ENCODE results near the gene TNS1. TPM values are rescaled to one million over a fixed set of nuclear protein-coding genes. Genes with fewer than 3 reads are reported as not detected.

Gene TNS1
- total and polyA plus RNA-seq, 8 donors, result 139 to 327 (median 159) TPM

DNA sequence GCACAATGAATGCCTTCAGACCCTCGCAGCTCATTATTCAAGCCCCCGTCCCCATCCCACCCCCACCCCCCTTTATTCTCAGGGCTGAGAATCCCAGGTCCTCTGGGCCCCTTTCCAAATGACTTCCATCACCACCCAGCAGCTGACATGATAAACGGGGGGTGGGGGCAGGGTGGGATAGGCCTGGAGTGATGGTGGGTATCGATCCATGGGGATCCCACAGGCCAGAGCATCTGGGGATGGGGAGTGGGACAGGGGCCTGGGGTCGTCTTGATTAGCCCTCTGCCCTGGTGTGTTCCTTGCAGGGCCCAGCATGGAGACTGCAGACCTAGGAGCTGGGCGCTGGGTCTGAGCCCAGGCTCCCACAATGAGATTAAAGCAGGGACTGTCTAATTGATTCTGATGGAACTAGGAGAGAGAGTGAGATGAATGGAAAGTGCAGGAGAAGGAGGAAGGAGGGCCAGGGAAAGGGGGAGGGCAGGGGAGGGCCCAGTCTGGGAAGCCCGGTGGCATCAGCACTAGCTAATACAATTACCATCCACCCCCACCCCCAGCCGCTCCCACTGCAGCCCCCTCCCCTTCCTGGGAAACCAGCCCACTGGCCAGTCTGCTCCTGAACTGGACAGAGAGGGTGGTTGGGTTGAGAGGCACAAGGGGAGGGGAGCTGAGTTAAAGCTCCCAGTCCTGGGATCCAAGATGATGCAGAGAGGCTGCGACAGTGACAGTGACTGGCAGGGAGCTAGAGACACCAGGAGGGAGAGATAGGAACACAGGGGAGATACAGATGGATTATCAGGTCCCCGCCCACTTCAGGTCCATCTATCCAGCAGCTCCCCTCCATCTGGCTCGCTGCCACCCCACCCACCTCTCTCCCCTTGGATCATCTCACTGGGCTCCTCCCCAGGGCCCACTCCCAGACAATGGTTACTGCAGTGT is 13.1 kb upstream of the TNS1 start:
- ATAC-seq (no peak), DNase-seq (no peak)
- no peaks in the 10 kb centered on the region for H3K9me3 ChIP-seq
- H3K4me1 ChIP-seq, result peaks cover 2 to 14% of the 10 kb centered on the region in 2 donors
- H3K27me3 ChIP-seq, result peaks cover 0 to 12% of the 10 kb centered on the region in 2 donors
- H3K36me3 ChIP-seq, result no peaks in the 10 kb centered on the region
- H3K27ac ChIP-seq, result no peak overlapping the region
- intact Hi-C loops (cut with DNase I), result no loop called here
- H3K4me3 ChIP-seq, result no peak overlapping the region
- TF ChIP-seq CTCF (IDR thresholded peaks at IDR 0.05), result no peak

DNA sequence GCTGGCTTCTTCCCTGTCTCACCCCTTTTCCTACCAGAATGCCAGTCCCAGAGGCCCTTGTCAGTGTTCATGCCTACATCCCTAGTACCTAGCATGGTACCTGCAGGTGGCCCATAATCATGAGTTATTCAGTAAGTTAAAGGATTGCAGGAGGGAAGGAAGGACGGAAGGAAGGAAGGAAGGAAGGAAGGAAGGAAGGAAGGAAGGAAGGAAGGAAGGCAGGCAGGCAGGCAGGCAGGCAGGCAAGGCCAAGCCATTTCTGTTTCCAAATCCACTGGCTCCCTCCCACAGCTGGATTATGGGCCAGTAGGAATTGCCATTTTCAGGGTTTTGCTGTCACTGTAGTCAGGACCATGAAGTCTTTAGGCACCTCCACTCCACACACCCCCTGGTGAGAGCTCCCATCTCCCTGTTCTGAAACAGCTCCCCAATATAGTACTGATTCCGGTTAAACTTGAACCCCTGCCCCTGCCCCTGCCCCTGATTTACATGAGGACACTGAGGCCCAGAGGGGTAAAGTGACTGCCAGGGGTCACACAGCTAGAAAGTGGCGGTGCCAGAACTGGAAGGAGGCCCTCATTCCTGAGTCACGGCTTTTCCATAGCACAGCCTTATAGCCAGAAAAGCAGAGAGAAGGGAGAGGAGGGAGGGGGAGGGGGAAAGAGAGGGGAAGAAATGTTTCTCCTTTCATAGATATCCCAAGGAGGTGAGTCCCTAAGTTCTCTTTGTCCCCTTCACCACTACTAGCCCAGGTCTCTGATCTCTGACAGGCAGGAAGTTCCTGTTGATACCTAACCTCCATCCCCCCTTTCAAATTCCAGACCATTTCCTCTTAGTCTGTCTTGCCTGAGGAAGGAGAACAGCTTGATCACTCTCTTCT is 12.2 kb upstream of the TNS1 start:
- TF ChIP-seq CTCF (IDR thresholded peaks at IDR 0.05), result no peak
- H3K27ac ChIP-seq, result no peak overlapping the region
- intact Hi-C loops (cut with DNase I), result no loop called here
- no peak overlapping the region for H3K4me3 ChIP-seq
- DNase-seq, result no peak
- H3K9me3 ChIP-seq, result no peaks in the 10 kb centered on the region
- H3K4me1 ChIP-seq, result peaks cover 2 to 21% of the 10 kb centered on the region in 2 donors
- no peaks in the 10 kb centered on the region for H3K36me3 ChIP-seq
- H3K27me3 ChIP-seq, result peaks cover 0 to 21% of the 10 kb centered on the region in 2 donors
- ATAC-seq, result no peak

DNA sequence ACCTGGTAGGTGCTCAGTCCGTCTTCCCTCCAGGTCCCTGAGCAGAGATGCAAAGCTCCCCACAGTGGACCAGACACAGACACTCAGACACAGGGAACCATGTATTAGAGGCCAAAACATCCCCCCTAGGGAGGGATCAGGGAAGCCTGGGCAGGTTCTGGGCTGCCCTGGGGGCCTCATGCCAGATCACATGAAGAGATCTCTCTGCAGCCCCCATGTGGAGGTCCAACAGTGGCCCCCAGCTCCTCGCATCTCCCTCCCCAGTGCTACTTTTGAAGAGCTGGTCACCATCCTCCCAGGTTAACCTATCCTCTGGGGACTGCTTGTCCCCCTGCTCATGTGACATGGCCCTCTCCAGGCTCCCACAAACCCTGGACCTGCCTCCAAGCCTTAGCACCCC is 10.5 kb upstream of the TNS1 start:
- DNase-seq (peak in 1 of 4 donors; percentile 26), ATAC-seq (no peak)
- intact Hi-C loops (cut with DNase I), result no loop called here
- Histone ChIP-seq H3K27ac (no peak overlapping the region), H3K36me3 (no peaks in the 10 kb centered on the region), H3K4me3 (no peak overlapping the region), H3K9me3 (no peaks in the 10 kb centered on the region), H3K27me3 (peaks cover 0 to 35% of the 10 kb centered on the region in 2 donors), H3K4me1 (peaks cover 2 to 19% of the 10 kb centered on the region in 2 donors)
- no peak for TF ChIP-seq CTCF (IDR thresholded peaks at IDR 0.05)

- Histone ChIP-seq H3K9me3 (no peaks in the 10 kb centered on the region), H3K27me3 (peaks cover 0 to 35% of the 10 kb centered on the region in 2 donors), H3K4me3 (no peak overlapping the region), H3K4me1 (peaks cover 0 to 19% of the 10 kb centered on the region in 2 donors), H3K27ac (no peak overlapping the region), H3K36me3 (no peaks in the 10 kb centered on the region)
- intact Hi-C loops (cut with DNase I), result no loop called here
- peak in 1 of 4 donors; percentile 10 for DNase-seq
- no peak for ATAC-seq
- no peak for TF ChIP-seq CTCF (IDR thresholded peaks at IDR 0.05)
Measured at GRCh38 chr2:218012284-218012683, 9.5 kb upstream of the TNS1 start.

GRCh38 chr2:218011653-218012040 is 8.9 kb upstream of the TNS1 start:
- no peak for TF ChIP-seq CTCF (IDR thresholded peaks at IDR 0.05)
- Histone ChIP-seq H3K9me3 (no peaks in the 10 kb centered on the region), H3K27ac (no peak overlapping the region), H3K4me3 (no peak overlapping the region), H3K36me3 (no peaks in the 10 kb centered on the region), H3K27me3 (peaks cover 0 to 35% of the 10 kb centered on the region in 2 donors), H3K4me1 (peaks cover 0 to 19% of the 10 kb centered on the region in 2 donors)
- no peak for ATAC-seq
- intact Hi-C loops (cut with DNase I), result no loop called here
- peak in 1 of 4 donors; percentile 27 for DNase-seq
